ENCODE results near the gene CCDC188. TPM values are rescaled to one million over a fixed set of nuclear protein-coding genes. Genes with fewer than 3 reads are reported as not detected.

The CCDC188 gene
- total and polyA plus RNA-seq, 4 donors: 0.69 to 5.2 (median 2.0) TPM

- Histone ChIP-seq H3K36me3 (ENCODE audit: control insufficient read depth, insufficient read depth, low read length) (no peaks in the 10 kb centered on the region), H3K9me3 (ENCODE audit: control insufficient read depth, insufficient read depth, low read length) (no peaks in the 10 kb centered on the region), H3K27me3 (ENCODE audit: control insufficient read depth, insufficient read depth, low read length) (no peaks in the 10 kb centered on the region), H3K4me1 (ENCODE audit: control insufficient read depth, insufficient read depth, low read length) (peaks cover 12% of the 10 kb centered on the region), H3K4me3 (ENCODE audit: low read depth, low read length) (no peak overlapping the region), H3K27ac (ENCODE audit: low read depth, low read length) (no peak overlapping the region)
- 72% methylated on average over 19 of the region's 20 CpGs for WGBS (ENCODE audit: insufficient coverage)
- DNase-seq (ENCODE audit: low read depth in 4 of 6, low spot score in 6 of 6): no peak
Measured at GRCh38 chr22:20192972-20193760, 42.3 kb upstream of the CCDC188 start.

- no peak for DNase-seq (ENCODE audit: low read depth in 4 of 6, low spot score in 6 of 6)
- Histone ChIP-seq H3K9me3 (ENCODE audit: control insufficient read depth, insufficient read depth, low read length) (no peaks in the 10 kb centered on the region), H3K36me3 (ENCODE audit: control insufficient read depth, insufficient read depth, low read length) (no peaks in the 10 kb centered on the region), H3K27me3 (ENCODE audit: control insufficient read depth, insufficient read depth, low read length) (no peaks in the 10 kb centered on the region), H3K4me1 (ENCODE audit: control insufficient read depth, insufficient read depth, low read length) (peaks cover 6% of the 10 kb centered on the region), H3K4me3 (ENCODE audit: low read depth, low read length) (no peak overlapping the region), H3K27ac (ENCODE audit: low read depth, low read length) (no peak overlapping the region)
- WGBS (ENCODE audit: insufficient coverage): 86% methylated on average over 7 of the region's 10 CpGs
Measured at GRCh38 chr22:20192293-20192971, 41.6 kb upstream of the CCDC188 start.

GRCh38 chr22:20191803-20192202 is 40.9 kb upstream of the CCDC188 start:
- no peaks in the 10 kb centered on the region for H3K9me3 ChIP-seq (ENCODE audit: control insufficient read depth, insufficient read depth, low read length)
- peaks cover 6% of the 10 kb centered on the region for H3K4me1 ChIP-seq (ENCODE audit: control insufficient read depth, insufficient read depth, low read length)
- no peak for DNase-seq (ENCODE audit: low read depth in 4 of 6, low spot score in 6 of 6)
- 92% methylated on average over 5 of the region's 8 CpGs for WGBS (ENCODE audit: insufficient coverage)
- no peaks in the 10 kb centered on the region for H3K27me3 ChIP-seq (ENCODE audit: control insufficient read depth, insufficient read depth, low read length)
- H3K4me3 ChIP-seq (ENCODE audit: low read depth, low read length): no peak overlapping the region
- H3K36me3 ChIP-seq (ENCODE audit: control insufficient read depth, insufficient read depth, low read length): no peaks in the 10 kb centered on the region
- no peak overlapping the region for H3K27ac ChIP-seq (ENCODE audit: low read depth, low read length)

- H3K4me3 ChIP-seq (ENCODE audit: low read depth, low read length): no peak overlapping the region
- no peaks in the 10 kb centered on the region for H3K9me3 ChIP-seq (ENCODE audit: control insufficient read depth, insufficient read depth, low read length)
- peaks cover 6% of the 10 kb centered on the region for H3K4me1 ChIP-seq (ENCODE audit: control insufficient read depth, insufficient read depth, low read length)
- no peak for DNase-seq (ENCODE audit: low read depth in 4 of 6, low spot score in 6 of 6)
- 67% methylated on average over 10 of the region's 10 CpGs for WGBS (ENCODE audit: insufficient coverage)
- H3K27ac ChIP-seq (ENCODE audit: low read depth, low read length): no peak overlapping the region
- no peaks in the 10 kb centered on the region for H3K36me3 ChIP-seq (ENCODE audit: control insufficient read depth, insufficient read depth, low read length)
- no peaks in the 10 kb centered on the region for H3K27me3 ChIP-seq (ENCODE audit: control insufficient read depth, insufficient read depth, low read length)
Measured at GRCh38 chr22:20191000-20191515, 40.2 kb upstream of the CCDC188 start.

GRCh38 chr22:20188567-20188877 is 37.7 kb upstream of the CCDC188 start:
- no peaks in the 10 kb centered on the region for H3K9me3 ChIP-seq (ENCODE audit: control insufficient read depth, insufficient read depth, low read length)
- H3K36me3 ChIP-seq (ENCODE audit: control insufficient read depth, insufficient read depth, low read length): no peaks in the 10 kb centered on the region
- no peak overlapping the region for H3K4me3 ChIP-seq (ENCODE audit: low read depth, low read length)
- no peaks in the 10 kb centered on the region for H3K27me3 ChIP-seq (ENCODE audit: control insufficient read depth, insufficient read depth, low read length)
- peaks cover 6% of the 10 kb centered on the region for H3K4me1 ChIP-seq (ENCODE audit: control insufficient read depth, insufficient read depth, low read length)
- no peak overlapping the region for H3K27ac ChIP-seq (ENCODE audit: low read depth, low read length)
- no peak for DNase-seq (ENCODE audit: low read depth in 4 of 6, low spot score in 6 of 6)
- 96% methylated on average over 5 of the region's 6 CpGs for WGBS (ENCODE audit: insufficient coverage)

GRCh38 chr22:20187777-20188566 is 37.1 kb upstream of the CCDC188 start:
- Histone ChIP-seq H3K4me1 (ENCODE audit: control insufficient read depth, insufficient read depth, low read length) (peaks cover under 1% of the 10 kb centered on the region), H3K27ac (ENCODE audit: low read depth, low read length) (no peak overlapping the region), H3K4me3 (ENCODE audit: low read depth, low read length) (no peak overlapping the region), H3K27me3 (ENCODE audit: control insufficient read depth, insufficient read depth, low read length) (no peaks in the 10 kb centered on the region), H3K36me3 (ENCODE audit: control insufficient read depth, insufficient read depth, low read length) (no peaks in the 10 kb centered on the region), H3K9me3 (ENCODE audit: control insufficient read depth, insufficient read depth, low read length) (no peaks in the 10 kb centered on the region)
- WGBS (ENCODE audit: insufficient coverage): 89% methylated on average over 12 of the region's 12 CpGs
- DNase-seq (ENCODE audit: low read depth in 4 of 6, low spot score in 6 of 6): no peak

- Histone ChIP-seq H3K9me3 (ENCODE audit: control insufficient read depth, insufficient read depth, low read length) (no peaks in the 10 kb centered on the region), H3K4me1 (ENCODE audit: control insufficient read depth, insufficient read depth, low read length) (peaks cover under 1% of the 10 kb centered on the region), H3K27ac (ENCODE audit: low read depth, low read length) (no peak overlapping the region), H3K27me3 (ENCODE audit: control insufficient read depth, insufficient read depth, low read length) (no peaks in the 10 kb centered on the region), H3K4me3 (ENCODE audit: low read depth, low read length) (no peak overlapping the region), H3K36me3 (ENCODE audit: control insufficient read depth, insufficient read depth, low read length) (no peaks in the 10 kb centered on the region)
- no peak for DNase-seq (ENCODE audit: low read depth in 4 of 6, low spot score in 6 of 6)
- 56% methylated on average over 11 of the region's 14 CpGs for WGBS (ENCODE audit: insufficient coverage)
Measured at GRCh38 chr22:20186871-20187546, 36.2 kb upstream of the CCDC188 start.

- Histone ChIP-seq H3K4me3 (ENCODE audit: low read depth, low read length) (no peak overlapping the region), H3K36me3 (ENCODE audit: control insufficient read depth, insufficient read depth, low read length) (no peaks in the 10 kb centered on the region), H3K27ac (ENCODE audit: low read depth, low read length) (no peak overlapping the region), H3K4me1 (ENCODE audit: control insufficient read depth, insufficient read depth, low read length) (peaks cover 7% of the 10 kb centered on the region), H3K27me3 (ENCODE audit: control insufficient read depth, insufficient read depth, low read length) (no peaks in the 10 kb centered on the region), H3K9me3 (ENCODE audit: control insufficient read depth, insufficient read depth, low read length) (no peaks in the 10 kb centered on the region)
- WGBS (ENCODE audit: insufficient coverage): 52% methylated on average over 9 of the region's 10 CpGs
- DNase-seq (ENCODE audit: low read depth in 4 of 6, low spot score in 6 of 6): no peak
Measured at GRCh38 chr22:20186183-20186870, 35.5 kb upstream of the CCDC188 start.

GRCh38 chr22:20185750-20186149 is 34.9 kb upstream of the CCDC188 start:
- no peak for DNase-seq (ENCODE audit: low read depth in 4 of 6, low spot score in 6 of 6)
- 75% methylated on average over 6 of the region's 6 CpGs for WGBS (ENCODE audit: insufficient coverage)
- Histone ChIP-seq H3K27ac (ENCODE audit: low read depth, low read length) (no peak overlapping the region), H3K4me3 (ENCODE audit: low read depth, low read length) (no peak overlapping the region), H3K4me1 (ENCODE audit: control insufficient read depth, insufficient read depth, low read length) (peaks cover 9% of the 10 kb centered on the region), H3K9me3 (ENCODE audit: control insufficient read depth, insufficient read depth, low read length) (no peaks in the 10 kb centered on the region), H3K36me3 (ENCODE audit: control insufficient read depth, insufficient read depth, low read length) (no peaks in the 10 kb centered on the region), H3K27me3 (ENCODE audit: control insufficient read depth, insufficient read depth, low read length) (no peaks in the 10 kb centered on the region)

All from spinal cord (tissue), 10 donors.